Measurements from ENCODE around the gene PALB2. TPM values are rescaled to one million over a fixed set of nuclear protein-coding genes. Genes with fewer than 3 reads are reported as not detected.
A peak's percentile ranks its signal among the peaks of the same experiment; 100 is the strongest.

The PALB2 gene
- total RNA-seq, 1 donor from 2014 or later: 15.4 TPM

- Mint-ChIP-seq H3K4me3 (peak within 1 kb of the TSS; percentile 81), H3K4me1 (peaks cover 9% of the 10 kb centered on the region), H3K27ac (peak within 1 kb of the TSS; percentile 40), H3K27me3 (ENCODE audit: low read depth) (no peaks in the 10 kb centered on the region), H3K9me3 (no peaks in the 10 kb centered on the region), H3K36me3 (peaks cover 16% of the 10 kb centered on the region)
- peak; percentile 77 to 96 for DNase-seq (ENCODE audit: low spot score in 2 of 2, unreplicated experiment in 2 of 2)
- peak; percentile 98 for TF ChIP-seq CTCF (IDR thresholded peaks at IDR 0.05; ENCODE audit: unreplicated experiment)
Measured at GRCh38 chr16:23595951-23596720, 45.0 kb downstream of the PALB2 start, which contains the start of gene NDUFAB1. TSS of gene NDUFAB1 (minus strand) at chr16:23596316. CDS start at chr16:23596290, 26 bp downstream.

- Mint-ChIP-seq H3K4me3 (peak overlapping the region; percentile 81), H3K27me3 (ENCODE audit: low read depth) (no peaks in the 10 kb centered on the region), H3K27ac (peak overlapping the region; percentile 34), H3K36me3 (peaks cover 18% of the 10 kb centered on the region), H3K9me3 (no peaks in the 10 kb centered on the region), H3K4me1 (peaks cover 9% of the 10 kb centered on the region)
- no peak for TF ChIP-seq CTCF (IDR thresholded peaks at IDR 0.05; ENCODE audit: unreplicated experiment)
- DNase-seq (ENCODE audit: low spot score in 2 of 2, unreplicated experiment in 2 of 2): peak in 1 of 2 experiments; percentile 37
Measured at GRCh38 chr16:23595246-23595950, 45.7 kb downstream of the PALB2 start.

GRCh38 chr16:23594186-23594585 is 46.9 kb downstream of the PALB2 start:
- no peak for DNase-seq (ENCODE audit: low spot score in 2 of 2, unreplicated experiment in 2 of 2)
- Mint-ChIP-seq H3K27me3 (ENCODE audit: low read depth) (no peaks in the 10 kb centered on the region), H3K4me3 (no peak overlapping the region), H3K9me3 (no peaks in the 10 kb centered on the region), H3K36me3 (peaks cover 25% of the 10 kb centered on the region), H3K27ac (no peak overlapping the region), H3K4me1 (peaks cover 9% of the 10 kb centered on the region)
- no peak for TF ChIP-seq CTCF (IDR thresholded peaks at IDR 0.05; ENCODE audit: unreplicated experiment)

GRCh38 chr16:23590181-23590580 is 50.9 kb downstream of the PALB2 start:
- H3K4me1 Mint-ChIP-seq: peaks cover 5% of the 10 kb centered on the region
- no peak overlapping the region for H3K4me3 Mint-ChIP-seq
- peaks cover 29% of the 10 kb centered on the region for H3K36me3 Mint-ChIP-seq
- DNase-seq (ENCODE audit: low spot score in 2 of 2, unreplicated experiment in 2 of 2): no peak
- TF ChIP-seq CTCF (IDR thresholded peaks at IDR 0.05; ENCODE audit: unreplicated experiment): no peak
- H3K9me3 Mint-ChIP-seq: no peaks in the 10 kb centered on the region
- H3K27ac Mint-ChIP-seq: no peak overlapping the region
- H3K27me3 Mint-ChIP-seq (ENCODE audit: low read depth): no peaks in the 10 kb centered on the region

GRCh38 chr16:23587726-23588125 is 53.4 kb downstream of the PALB2 start:
- Mint-ChIP-seq H3K9me3 (no peaks in the 10 kb centered on the region), H3K27me3 (ENCODE audit: low read depth) (no peaks in the 10 kb centered on the region), H3K27ac (no peak overlapping the region), H3K36me3 (peaks cover 29% of the 10 kb centered on the region), H3K4me3 (no peak overlapping the region), H3K4me1 (no peaks in the 10 kb centered on the region)
- DNase-seq (ENCODE audit: low spot score in 2 of 2, unreplicated experiment in 2 of 2): no peak
- no peak for TF ChIP-seq CTCF (IDR thresholded peaks at IDR 0.05; ENCODE audit: unreplicated experiment)
